NCI-H524 (cell line): ENCODE measurements around the gene FASTKD2.
A peak's percentile ranks its signal among the peaks of the same experiment; 100 is the strongest.

ENCODE experiments used
- DNase-seq, 2 experiments: peaks; one replicate each; lab custom pipeline; 2025; lab: John Stamatoyannopoulos, UW

FASTKD2 gene

GRCh38 chr2:206836722-206837121 lies 71.3 kb downstream of the FASTKD2 start:
- no peak for DNase-seq

- peak; percentile 61 to 83 for DNase-seq
Observed at GRCh38 chr2:206837775-206838174, 72.4 kb downstream of the FASTKD2 start.

GRCh38 chr2:206838690-206839089 lies 73.3 kb downstream of the FASTKD2 start:
- DNase-seq, result no peak

- DNase-seq, result no peak
Observed at GRCh38 chr2:206840999-206841398, 75.6 kb downstream of the FASTKD2 start.
